Body of pancreas (tissue), 4 donors: ENCODE results near the gene ZFPL1.

Experiments used
- CTCF ChIP-seq, 7 experiments: fragments of 450-650 bp in 4 of 7; fragments of 200-600 bp in 3 of 7; sonication (generic) in 3 of 7; IDR thresholded peaks; one replicate each; pipeline ENCODE4 v1.5.1; 2016 to 2019; ENCODE audit warnings: antibody characterized with exemption in 7 of 7
- POLR2A ChIP-seq, 3 donors: fragments of 450-650 bp; IDR thresholded peaks; one replicate each; pipeline ENCODE4 v1.6.1; 2016; ENCODE audit warnings: antibody characterized with exemption in 3 of 3, mild to moderate bottlenecking in 2 of 3

GRCh38 chr11:65121447-65121864, 37.4 kb downstream of the ZFPL1 start:
- TF ChIP-seq CTCF (IDR thresholded peaks at IDR 0.05) (no peak), POLR2A (IDR thresholded peaks at IDR 0.05) (no peak)
